Muscle layer of colon (tissue), 2 donors: ENCODE data around the gene RGS7.
"Not testable (repeated sequence)": the region's sequence is repeated elsewhere in the genome, so short reads cannot be mapped to it uniquely, and the experiment has no call there.

Source experiments
- H3K27ac ChIP-seq: one replicate; pipeline ENCODE4 v1.7.0; 2013; ENCODE audit warnings: low read depth, mild to moderate bottlenecking, low read length, moderate library complexity
- H3K27me3 ChIP-seq, 2 donors: one replicate each; pipeline ENCODE4 v1.7.0; 2013; ENCODE audit warnings: low read length in 2 of 2, mild to moderate bottlenecking in 2 of 2; ENCODE audit not compliant: insufficient read depth in 2 of 2, control insufficient read depth in 1 of 2
- H3K36me3 ChIP-seq: one replicate; pipeline ENCODE4 v1.7.0; 2013; ENCODE audit warnings: mild to moderate bottlenecking, low read length; ENCODE audit not compliant: insufficient read depth
- H3K4me1 ChIP-seq: one replicate; pipeline ENCODE4 v1.7.0; 2013; ENCODE audit warnings: mild to moderate bottlenecking, low read length; ENCODE audit not compliant: insufficient read depth
- H3K4me3 ChIP-seq, 2 donors: one replicate each; pipeline ENCODE4 v1.7.0; 2013; ENCODE audit warnings: low read length in 2 of 2, low read depth in 1 of 2, mild to moderate bottlenecking in 1 of 2, moderate library complexity in 1 of 2
- H3K9ac ChIP-seq: one replicate; pipeline ENCODE4 v1.7.0; 2013; ENCODE audit warnings: low read length
- H3K9me3 ChIP-seq: one replicate; pipeline ENCODE4 v1.7.0; 2013; ENCODE audit warnings: mild to moderate bottlenecking, low read length
- donor health status: abdominal sarcoma.
- donor health status: Adenocarcinoma of cecum.

Gene RGS7

GRCh38 chr1:241163363-241163762 lies 193.6 kb downstream of the RGS7 start:
- Histone ChIP-seq H3K4me3 (no peak overlapping the region), H3K27ac (no peak overlapping the region), H3K27me3 (no peaks in the 10 kb centered on the region), H3K9me3 (no peaks in the 10 kb centered on the region), H3K36me3 (no peaks in the 10 kb centered on the region), H3K9ac (no peak overlapping the region), H3K4me1 (no peaks in the 10 kb centered on the region)

GRCh38 chr1:241161188-241161689 lies 195.8 kb downstream of the RGS7 start:
- H3K9me3 ChIP-seq = no peaks in the 10 kb centered on the region
- no peak overlapping the region for H3K9ac ChIP-seq
- H3K27ac ChIP-seq = no peak overlapping the region
- no peak overlapping the region for H3K4me3 ChIP-seq
- no peaks in the 10 kb centered on the region for H3K4me1 ChIP-seq
- no peaks in the 10 kb centered on the region for H3K36me3 ChIP-seq
- H3K27me3 ChIP-seq = no peaks in the 10 kb centered on the region

GRCh38 chr1:241157435-241157834 lies 199.6 kb downstream of the RGS7 start:
- Histone ChIP-seq H3K9me3 (no peaks in the 10 kb centered on the region), H3K9ac (no peak overlapping the region), H3K4me3 (no peak overlapping the region), H3K4me1 (no peaks in the 10 kb centered on the region), H3K36me3 (no peaks in the 10 kb centered on the region), H3K27ac (no peak overlapping the region), H3K27me3 (no peaks in the 10 kb centered on the region)

GRCh38 chr1:241156231-241156965 lies 200.6 kb downstream of the RGS7 start:
- no peaks in the 10 kb centered on the region for H3K27me3 ChIP-seq
- H3K4me3 ChIP-seq = no peak overlapping the region
- H3K9me3 ChIP-seq = no peaks in the 10 kb centered on the region
- no peaks in the 10 kb centered on the region for H3K4me1 ChIP-seq
- no peak overlapping the region for H3K27ac ChIP-seq
- H3K9ac ChIP-seq = no peak overlapping the region
- H3K36me3 ChIP-seq = no peaks in the 10 kb centered on the region

- H3K27me3 ChIP-seq = no peaks in the 10 kb centered on the region
- H3K4me3 ChIP-seq = no peak overlapping the region
- H3K9me3 ChIP-seq = no peaks in the 10 kb centered on the region
- H3K27ac ChIP-seq = no peak overlapping the region
- H3K36me3 ChIP-seq = no peaks in the 10 kb centered on the region
- H3K9ac ChIP-seq = no peak overlapping the region
- no peaks in the 10 kb centered on the region for H3K4me1 ChIP-seq
Measured at GRCh38 chr1:241145881-241146280, 211.1 kb downstream of the RGS7 start.

- H3K9ac ChIP-seq = no peak overlapping the region
- no peaks in the 10 kb centered on the region for H3K27me3 ChIP-seq
- no peaks in the 10 kb centered on the region for H3K9me3 ChIP-seq
- no peaks in the 10 kb centered on the region for H3K4me1 ChIP-seq
- no peak overlapping the region for H3K27ac ChIP-seq
- H3K36me3 ChIP-seq = no peaks in the 10 kb centered on the region
- no peak overlapping the region for H3K4me3 ChIP-seq
Measured at GRCh38 chr1:241143765-241144442, 213.1 kb downstream of the RGS7 start.

- Histone ChIP-seq H3K27me3 (no peaks in the 10 kb centered on the region), H3K9me3 (no peaks in the 10 kb centered on the region), H3K27ac (no peak overlapping the region), H3K4me3 (no peak overlapping the region), H3K9ac (no peak overlapping the region), H3K36me3 (no peaks in the 10 kb centered on the region), H3K4me1 (no peaks in the 10 kb centered on the region)
Measured at GRCh38 chr1:241142493-241142892, 214.5 kb downstream of the RGS7 start.

GRCh38 chr1:241141646-241142045 lies 215.4 kb downstream of the RGS7 start:
- not testable (repeated sequence) for H3K27ac ChIP-seq, H3K9ac ChIP-seq, H3K9me3 ChIP-seq, H3K27me3 ChIP-seq, H3K36me3 ChIP-seq, H3K4me3 ChIP-seq, H3K4me1 ChIP-seq

GRCh38 chr1:241140670-241141069 lies 216.3 kb downstream of the RGS7 start:
- no peak overlapping the region for H3K4me3 ChIP-seq
- no peaks in the 10 kb centered on the region for H3K27me3 ChIP-seq
- H3K4me1 ChIP-seq = no peaks in the 10 kb centered on the region
- no peak overlapping the region for H3K9ac ChIP-seq
- no peak overlapping the region for H3K27ac ChIP-seq
- no peaks in the 10 kb centered on the region for H3K36me3 ChIP-seq
- H3K9me3 ChIP-seq = no peaks in the 10 kb centered on the region

- Histone ChIP-seq H3K36me3 (no peaks in the 10 kb centered on the region), H3K27ac (no peak overlapping the region), H3K4me3 (no peak overlapping the region), H3K9me3 (no peaks in the 10 kb centered on the region), H3K4me1 (no peaks in the 10 kb centered on the region), H3K9ac (no peak overlapping the region), H3K27me3 (no peaks in the 10 kb centered on the region)
Measured at GRCh38 chr1:241139047-241139446, 218.0 kb downstream of the RGS7 start.

- H3K36me3 ChIP-seq = no peaks in the 10 kb centered on the region
- no peak overlapping the region for H3K9ac ChIP-seq
- H3K4me3 ChIP-seq = no peak overlapping the region
- H3K4me1 ChIP-seq = no peaks in the 10 kb centered on the region
- H3K27me3 ChIP-seq = no peaks in the 10 kb centered on the region
- H3K27ac ChIP-seq = no peak overlapping the region
- H3K9me3 ChIP-seq = no peaks in the 10 kb centered on the region
Measured at GRCh38 chr1:241138248-241138647, 218.8 kb downstream of the RGS7 start.

- Histone ChIP-seq H3K9me3 (no peaks in the 10 kb centered on the region), H3K27me3 (no peaks in the 10 kb centered on the region), H3K4me3 (no peak overlapping the region), H3K4me1 (no peaks in the 10 kb centered on the region), H3K36me3 (no peaks in the 10 kb centered on the region), H3K9ac (no peak overlapping the region), H3K27ac (no peak overlapping the region)
Measured at GRCh38 chr1:241136389-241136788, 220.6 kb downstream of the RGS7 start.
